ENCODE results near the gene FAM219B. TPM values are rescaled to one million over a fixed set of nuclear protein-coding genes. Genes with fewer than 3 reads are reported as not detected.

The FAM219B gene
- total and polyA plus RNA-seq, 2 of the 8 experiments (the other 6 are each of a cell fraction or from before 2014, with no cell fraction given), result 57.1 to 66.6 TPM

- H3K9me3 ChIP-seq (ENCODE audit: insufficient read depth in 2 of 2, low read depth in 1 of 2, low read length in 1 of 2), result no peaks in the 10 kb centered on the region
- no peak for TF ChIP-seq MAX (IDR thresholded peaks at IDR 0.05)
- no peak for TF ChIP-seq SRF (IDR thresholded peaks at IDR 0.05; ENCODE audit: low read depth, low read length)
- no peak for TF ChIP-seq TAF7 (optimal IDR thresholded peaks at IDR 0.05; ENCODE audit: borderline replicate concordance, low read depth, low read length)
- no peak for TF ChIP-seq EP300 (IDR thresholded peaks at IDR 0.05; ENCODE audit: borderline replicate concordance in 1 of 2, low read depth in 2 of 2, low read length in 2 of 2)
- TF ChIP-seq RAD21 (IDR thresholded peaks at IDR 0.05 in 1 of 2, conservative IDR thresholded peaks at IDR 0.05 in 1 of 2; ENCODE audit: low read depth in 2 of 2, low read length in 2 of 2), result no peak
- no peak for TF ChIP-seq USF2 (IDR thresholded peaks at IDR 0.05; ENCODE audit: low read length)
- TF ChIP-seq HDAC6 (IDR thresholded peaks at IDR 0.05; ENCODE audit: low read depth, low read length), result no peak
- no peak for TF ChIP-seq NANOG (IDR thresholded peaks at IDR 0.05; ENCODE audit: insufficient read depth, low read depth, low read length, poor library complexity, severe bottlenecking)
- no peak for TF ChIP-seq CBX5 (IDR thresholded peaks at IDR 0.05; ENCODE audit: low read depth, low read length)
- no peak for TF ChIP-seq YY1 (IDR thresholded peaks at IDR 0.05; ENCODE audit: low read depth, low read length)
- no peak for TF ChIP-seq SUZ12 (IDR thresholded peaks at IDR 0.05; ENCODE audit: low read length)
- H3K79me1 ChIP-seq (ENCODE audit: low read depth, low read length), result 0 out of 2 replicates have a peak, but pooled peaks cover 2% of the 10 kb centered on the region
- peak overlapping the region; percentile 37; the same call in 1 of the 2 replicates for H2BK20ac ChIP-seq (ENCODE audit: low read length)
- H4K5ac ChIP-seq (ENCODE audit: insufficient read length, low read depth, low read length), result no peak overlapping the region
- H4K20me1 ChIP-seq (replicated peaks in 1 of 2; ENCODE audit: control insufficient read depth in 1 of 2, insufficient read depth in 2 of 2, low read length in 2 of 2), result peaks cover 0 to 4% of the 10 kb centered on the region in 2 experiments
- peaks cover 0 to 19% of the 10 kb centered on the region in 2 experiments; a peak in 2 of 4 replicates for H3K79me2 ChIP-seq (ENCODE audit: control insufficient read depth in 1 of 2, insufficient read depth in 2 of 2, low read length in 2 of 2)
- no peak overlapping the region for H2AFZ ChIP-seq (ENCODE audit: low read length)
- H3K27me3 ChIP-seq (replicated peaks in 1 of 4; ENCODE audit: control insufficient read depth in 3 of 4, extremely low read depth in 1 of 4, insufficient read depth in 3 of 4, low read length in 3 of 4), result peaks cover 0 to 12% (median 10%) of the 10 kb centered on the region in 4 experiments; a peak in 5 of 7 replicates
- ChIA-PET POLR2A (ENCODE audit: partially characterized antibody) (interaction anchor here (1.0 to 2.9 kb wide), 6 partner anchors 9 to 61 kb away, joined by 3 to 16 read pairs (median 6); partner anchors contain the start of genes COX5A, FAM219B and MPI), CTCF (ENCODE audit: partially characterized antibody) (interaction anchor here (0.6 to 6.1 kb wide), 52 partner anchors 8 to 701 kb away, joined by 3 to 52 read pairs (median 5); partner anchors contain the start of genes COX5A, FAM219B and ULK3)
- H3K36me3 ChIP-seq (ENCODE audit: control insufficient read depth in 2 of 4, insufficient read depth in 4 of 4, low read length in 3 of 4), result no peaks in the 10 kb centered on the region
- peak overlapping the region; percentile 3; the same call in 1 of the 2 replicates for H2BK12ac ChIP-seq (ENCODE audit: low read depth, low read length)
- no peak overlapping the region for H3K14ac ChIP-seq (ENCODE audit: insufficient read length)
- H3K23ac ChIP-seq (ENCODE audit: insufficient read length), result no peak overlapping the region
- WGBS, 2 experiments (ENCODE audit: extremely low coverage in 1 of 2, insufficient coverage in 1 of 2, insufficient read length in 1 of 2, insufficient replicate concordance in 2 of 2, low coverage in 1 of 2, low lambda C conversion rate in 2 of 2, missing lambda C conversion rate in 1 of 2), result 82% methylated on average over 3 of the region's 3 CpGs; no CpG with 5 or more reads in 1 of the 2 experiments
- H3K56ac ChIP-seq (replicated peaks; ENCODE audit: insufficient read length, low read depth, low read length), result no peak overlapping the region
- peak overlapping the region in 1 of 2 experiments; percentile 40; a peak in 1 of 4 replicates for H3K4me2 ChIP-seq (ENCODE audit: insufficient read depth in 1 of 2, low read depth in 2 of 2, low read length in 2 of 2)
- H3K18ac ChIP-seq (ENCODE audit: extremely low read depth, low read length), result no peak overlapping the region
- FAIRE-seq (no peak), DNase-seq (ENCODE audit: low read depth in 1 of 2, low spot score in 2 of 2) (no peak)
- H2BK120ac ChIP-seq (replicated peaks; ENCODE audit: low read depth, low read length), result no peak overlapping the region
- no peak overlapping the region for H3K27ac ChIP-seq (ENCODE audit: low read depth, low read length)
- no peak overlapping the region for H4K91ac ChIP-seq (replicated peaks; ENCODE audit: insufficient read length, low read length)
- H3K4me1 ChIP-seq (replicated peaks in 1 of 4; ENCODE audit: control insufficient read depth in 3 of 4, insufficient read depth in 4 of 4, low read length in 3 of 4), result peaks cover 3 to 24% (median 11%) of the 10 kb centered on the region in 4 experiments
- no peak overlapping the region for H3K9ac ChIP-seq (replicated peaks in 1 of 4; ENCODE audit: extremely low read depth in 1 of 4, low read depth in 3 of 4, low read length in 3 of 4)
- H3K4ac ChIP-seq (replicated peaks; ENCODE audit: insufficient read length, low read depth, low read length), result no peak overlapping the region
- H3K23me2 ChIP-seq (ENCODE audit: low read depth, low read length), result peaks cover 10% of the 10 kb centered on the region; the same call in 1 of the 2 replicates
- no peak overlapping the region; the same call in 1 of the 2 replicates for H4K8ac ChIP-seq (ENCODE audit: extremely low read depth, insufficient read depth, low read length)
- no peak overlapping the region for H3K4me3 ChIP-seq (ENCODE audit: extremely low read depth in 1 of 4, insufficient read depth in 2 of 4, low read depth in 3 of 4, low read length in 4 of 4)
- H2BK15ac ChIP-seq (ENCODE audit: low read length), result 0 out of 2 replicates have a peak overlapping the region, but pooled peaks have one; percentile 63
- H2BK5ac ChIP-seq (ENCODE audit: low read depth, low read length), result no peak overlapping the region
- no peak overlapping the region for H2AK5ac ChIP-seq (ENCODE audit: low read depth, low read length)
Measured at GRCh38 chr15:74951006-74951405, 44.4 kb upstream of the FAM219B start.

Measured in H1 (cell line).